Astrocyte (in vitro differentiated cells and primary cell): ENCODE data around the gene ARHGAP26.

Experiments
- EZH2 ChIP-seq: IDR thresholded peaks from 2 replicates; pipeline ENCODE4 v1.6.1; 2012; ENCODE audit warnings: mild to moderate bottlenecking, low read length, inconsistent platforms; ENCODE audit not compliant: insufficient read depth
- TF ChIP-seq, protein P1 (sequence below): IDR thresholded peaks from 2 replicates; pipeline ENCODE4 v1.5.1; 2011; ENCODE audit warnings: low read depth, mild to moderate bottlenecking, inconsistent platforms, low read length, moderate library complexity; ENCODE audit not compliant: insufficient read depth

DNA sequence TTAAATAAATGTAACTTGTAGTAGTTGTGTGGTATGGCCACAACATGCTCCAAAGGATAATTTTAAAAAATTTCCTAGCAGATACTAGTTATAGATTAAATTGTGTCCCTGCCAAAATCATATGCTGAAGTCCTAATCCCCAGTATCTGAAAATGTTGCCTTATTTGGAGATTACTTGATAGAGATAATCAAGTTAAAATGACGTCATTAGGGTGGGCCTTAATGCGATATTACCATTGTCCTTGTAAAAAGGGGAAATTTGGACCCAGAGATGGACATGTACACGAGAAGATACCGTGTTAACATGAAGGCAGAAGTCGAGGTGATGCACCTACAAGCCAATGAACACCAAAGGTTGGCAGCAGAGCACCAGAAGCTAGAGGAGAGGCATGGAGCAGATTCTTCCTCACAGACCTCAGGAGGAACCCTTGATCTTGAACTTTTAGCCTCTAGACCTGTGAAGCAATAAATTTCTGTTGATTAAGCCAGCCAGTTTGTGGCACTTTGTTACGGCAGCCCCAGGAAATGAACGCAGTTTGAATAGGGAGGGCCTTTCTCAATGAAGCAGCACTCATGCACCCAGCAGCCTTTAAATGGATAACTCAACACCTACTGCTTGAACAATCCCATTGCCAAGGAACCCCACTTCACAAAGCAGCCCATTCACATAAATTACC, 148.9 kb downstream of the ARHGAP26 start:
- TF ChIP-seq, protein P1, sequence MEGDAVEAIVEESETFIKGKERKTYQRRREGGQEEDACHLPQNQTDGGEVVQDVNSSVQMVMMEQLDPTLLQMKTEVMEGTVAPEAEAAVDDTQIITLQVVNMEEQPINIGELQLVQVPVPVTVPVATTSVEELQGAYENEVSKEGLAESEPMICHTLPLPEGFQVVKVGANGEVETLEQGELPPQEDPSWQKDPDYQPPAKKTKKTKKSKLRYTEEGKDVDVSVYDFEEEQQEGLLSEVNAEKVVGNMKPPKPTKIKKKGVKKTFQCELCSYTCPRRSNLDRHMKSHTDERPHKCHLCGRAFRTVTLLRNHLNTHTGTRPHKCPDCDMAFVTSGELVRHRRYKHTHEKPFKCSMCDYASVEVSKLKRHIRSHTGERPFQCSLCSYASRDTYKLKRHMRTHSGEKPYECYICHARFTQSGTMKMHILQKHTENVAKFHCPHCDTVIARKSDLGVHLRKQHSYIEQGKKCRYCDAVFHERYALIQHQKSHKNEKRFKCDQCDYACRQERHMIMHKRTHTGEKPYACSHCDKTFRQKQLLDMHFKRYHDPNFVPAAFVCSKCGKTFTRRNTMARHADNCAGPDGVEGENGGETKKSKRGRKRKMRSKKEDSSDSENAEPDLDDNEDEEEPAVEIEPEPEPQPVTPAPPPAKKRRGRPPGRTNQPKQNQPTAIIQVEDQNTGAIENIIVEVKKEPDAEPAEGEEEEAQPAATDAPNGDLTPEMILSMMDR = no peak
- TF ChIP-seq EZH2 = no peak
